ENCODE data around the gene CISH.

Gene CISH

DNA sequence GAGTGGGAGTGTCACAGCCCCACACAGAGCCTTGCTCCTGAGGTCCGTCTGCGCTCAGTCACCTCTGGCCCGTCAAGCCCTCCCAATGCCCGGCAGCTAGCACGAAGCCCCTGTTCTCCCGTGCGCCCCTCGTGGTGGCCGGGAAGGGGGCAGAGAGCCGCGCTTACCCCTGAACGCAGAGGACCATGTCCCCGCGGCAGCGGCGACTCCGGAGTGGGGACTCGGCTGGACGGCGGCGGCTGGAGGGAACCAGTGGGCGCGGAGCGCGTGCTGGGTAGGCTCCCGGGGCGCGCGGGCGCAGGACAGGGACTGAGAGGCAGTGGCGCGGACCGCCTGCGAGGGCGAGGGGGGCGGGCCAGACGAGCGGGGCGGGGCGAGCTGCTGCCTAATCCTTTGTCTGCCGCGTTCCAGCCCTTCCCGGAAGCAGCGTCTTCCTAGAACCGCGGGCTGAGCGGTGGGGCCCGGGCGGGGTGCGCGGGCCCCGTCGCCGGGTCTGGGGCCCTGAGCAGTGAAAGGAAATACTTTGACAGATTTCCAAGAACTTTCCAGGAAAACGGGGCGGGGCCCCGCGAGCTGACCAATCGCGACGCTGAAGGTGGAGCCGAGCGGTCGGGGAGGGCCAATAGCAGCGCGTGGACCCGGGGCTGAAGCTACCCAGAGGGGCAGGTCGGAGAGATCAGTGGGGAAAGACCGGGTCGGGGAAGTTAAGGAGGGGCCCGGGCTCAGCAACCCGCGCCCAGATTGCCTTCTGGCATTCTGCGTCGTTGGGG is at the start of gene CISH:
Gene CISH (minus strand): TSS at position 311 of the 770 bp plus-strand sequence. CDS start 124 bp downstream, at position 187.
- peak within 1 kb of the TSS; percentile 68 for H3K4me3 ChIP-seq (ENCODE audit: control insufficient read depth, low read depth, low read length)
- TF ChIP-seq, protein P1, sequence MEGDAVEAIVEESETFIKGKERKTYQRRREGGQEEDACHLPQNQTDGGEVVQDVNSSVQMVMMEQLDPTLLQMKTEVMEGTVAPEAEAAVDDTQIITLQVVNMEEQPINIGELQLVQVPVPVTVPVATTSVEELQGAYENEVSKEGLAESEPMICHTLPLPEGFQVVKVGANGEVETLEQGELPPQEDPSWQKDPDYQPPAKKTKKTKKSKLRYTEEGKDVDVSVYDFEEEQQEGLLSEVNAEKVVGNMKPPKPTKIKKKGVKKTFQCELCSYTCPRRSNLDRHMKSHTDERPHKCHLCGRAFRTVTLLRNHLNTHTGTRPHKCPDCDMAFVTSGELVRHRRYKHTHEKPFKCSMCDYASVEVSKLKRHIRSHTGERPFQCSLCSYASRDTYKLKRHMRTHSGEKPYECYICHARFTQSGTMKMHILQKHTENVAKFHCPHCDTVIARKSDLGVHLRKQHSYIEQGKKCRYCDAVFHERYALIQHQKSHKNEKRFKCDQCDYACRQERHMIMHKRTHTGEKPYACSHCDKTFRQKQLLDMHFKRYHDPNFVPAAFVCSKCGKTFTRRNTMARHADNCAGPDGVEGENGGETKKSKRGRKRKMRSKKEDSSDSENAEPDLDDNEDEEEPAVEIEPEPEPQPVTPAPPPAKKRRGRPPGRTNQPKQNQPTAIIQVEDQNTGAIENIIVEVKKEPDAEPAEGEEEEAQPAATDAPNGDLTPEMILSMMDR (IDR thresholded peaks at IDR 0.05; ENCODE audit: control insufficient read depth, insufficient read depth, low read depth, low read length, missing control alignments) = peak; percentile 39
- DNase-seq (ENCODE audit: low read depth) = peak; percentile 60

- DNase-seq (ENCODE audit: low read depth) = no peak
- TF ChIP-seq, protein P1 (IDR thresholded peaks at IDR 0.05; ENCODE audit: control insufficient read depth, insufficient read depth, low read depth, low read length, missing control alignments) = no peak
- no peak overlapping the region for H3K4me3 ChIP-seq (ENCODE audit: control insufficient read depth, low read depth, low read length)
These were observed 48.8 kb upstream of the CISH start for GRCh38 chr3:50660386-50660785.

DNA sequence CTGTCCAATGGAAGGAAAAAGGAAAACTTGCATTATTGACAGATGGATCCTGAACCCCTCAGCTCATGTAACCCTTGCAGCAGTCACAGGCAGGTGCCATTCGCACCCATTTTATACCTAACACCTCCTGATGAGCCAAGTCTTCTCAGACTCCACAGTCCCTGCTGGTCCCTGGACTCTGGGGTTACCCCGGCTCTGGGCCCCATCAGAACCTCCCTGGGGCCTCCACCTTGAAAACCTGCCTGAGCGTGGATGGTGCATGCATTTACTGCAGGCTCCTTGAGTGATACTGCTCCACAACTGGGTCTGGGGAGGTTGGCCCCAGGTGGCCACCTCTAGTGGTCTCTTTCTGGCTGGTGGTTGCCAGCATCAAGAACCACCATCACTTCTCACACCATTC is 47.3 kb upstream of the CISH start:
- TF ChIP-seq, protein P1 (IDR thresholded peaks at IDR 0.05; ENCODE audit: control insufficient read depth, insufficient read depth, low read depth, low read length, missing control alignments) = no peak
- DNase-seq (ENCODE audit: low read depth) = no peak
- no peak overlapping the region for H3K4me3 ChIP-seq (ENCODE audit: control insufficient read depth, low read depth, low read length)

GRCh38 chr3:50658416-50658815 is 46.8 kb upstream of the CISH start:
- DNase-seq (ENCODE audit: low read depth) = peak; percentile 5
- TF ChIP-seq, protein P1 (IDR thresholded peaks at IDR 0.05; ENCODE audit: control insufficient read depth, insufficient read depth, low read depth, low read length, missing control alignments) = no peak
- H3K4me3 ChIP-seq (ENCODE audit: control insufficient read depth, low read depth, low read length) = no peak overlapping the region

- H3K4me3 ChIP-seq (ENCODE audit: control insufficient read depth, low read depth, low read length) = no peak overlapping the region
- no peak for DNase-seq (ENCODE audit: low read depth)
- TF ChIP-seq, protein P1 (IDR thresholded peaks at IDR 0.05; ENCODE audit: control insufficient read depth, insufficient read depth, low read depth, low read length, missing control alignments) = no peak
These were observed 46.2 kb upstream of the CISH start for GRCh38 chr3:50657816-50658215.

GRCh38 chr3:50657407-50657806 is 45.8 kb upstream of the CISH start:
- TF ChIP-seq, protein P1 (IDR thresholded peaks at IDR 0.05; ENCODE audit: control insufficient read depth, insufficient read depth, low read depth, low read length, missing control alignments) = no peak
- no peak for DNase-seq (ENCODE audit: low read depth)
- no peak overlapping the region for H3K4me3 ChIP-seq (ENCODE audit: control insufficient read depth, low read depth, low read length)
